HEK293T (cell line): Measurements from ENCODE around the gene CBFA2T2.

Source experiments
- BHLHE40 ChIP-seq: fragments of 450-650 bp; IDR thresholded peaks from 2 replicates; pipeline ENCODE4 v1.6.1; 2016; ENCODE audit warnings: mild to moderate bottlenecking, moderate library complexity, borderline replicate concordance
- ELF4 ChIP-seq: fragments of 450-650 bp; IDR thresholded peaks from 2 replicates; pipeline ENCODE4 v1.6.1; 2017; ENCODE audit warnings: antibody characterized with exemption
- FOXA1 ChIP-seq: fragments of 450-650 bp; IDR thresholded peaks from 2 replicates; pipeline ENCODE4 v1.6.1; 2016; ENCODE audit warnings: mild to moderate bottlenecking
- L3MBTL2 ChIP-seq: fragments of 450-650 bp; conservative IDR thresholded peaks from 2 replicates; pipeline ENCODE4 v1.6.1; 2016; ENCODE audit warnings: mild to moderate bottlenecking
- NFRKB ChIP-seq: fragments of 450-650 bp; IDR thresholded peaks from 2 replicates; pipeline ENCODE4 v1.6.1; 2016; ENCODE audit warnings: mild to moderate bottlenecking, moderate library complexity
- ZNF384 ChIP-seq: fragments of 450-650 bp; IDR thresholded peaks from 2 replicates; pipeline ENCODE4 v1.6.1; 2016

GRCh38 chr20:33648396-33649004, 158.6 kb downstream of the CBFA2T2 start:
- TF ChIP-seq L3MBTL2: no peak
- TF ChIP-seq FOXA1: no peak
- TF ChIP-seq BHLHE40: no peak
- TF ChIP-seq NFRKB: no peak
- TF ChIP-seq ZNF384: no peak
- TF ChIP-seq ELF4: no peak
